Measurements from ENCODE around the gene STC2.

DNA sequence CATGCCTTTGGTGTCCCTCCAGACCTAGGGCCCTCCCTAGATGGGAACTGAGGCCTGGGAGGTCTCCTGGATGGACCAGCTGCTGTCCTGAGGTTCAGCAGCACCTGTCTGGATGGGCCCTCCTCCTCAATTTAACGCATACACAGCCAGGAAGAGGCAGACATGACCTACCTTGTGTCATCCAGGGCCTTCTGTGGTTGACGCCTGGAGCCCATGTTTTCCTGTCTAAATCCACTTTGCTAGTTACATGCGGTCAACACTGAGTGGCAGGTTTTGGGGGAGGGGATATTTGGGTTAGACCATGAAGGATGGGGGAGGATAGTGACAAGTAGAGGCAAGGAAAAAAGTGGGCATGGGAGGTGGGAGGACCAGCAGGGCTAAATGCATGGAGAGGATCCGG is 3.1 kb upstream of the STC2 start:
- TF ChIP-seq, protein P1, sequence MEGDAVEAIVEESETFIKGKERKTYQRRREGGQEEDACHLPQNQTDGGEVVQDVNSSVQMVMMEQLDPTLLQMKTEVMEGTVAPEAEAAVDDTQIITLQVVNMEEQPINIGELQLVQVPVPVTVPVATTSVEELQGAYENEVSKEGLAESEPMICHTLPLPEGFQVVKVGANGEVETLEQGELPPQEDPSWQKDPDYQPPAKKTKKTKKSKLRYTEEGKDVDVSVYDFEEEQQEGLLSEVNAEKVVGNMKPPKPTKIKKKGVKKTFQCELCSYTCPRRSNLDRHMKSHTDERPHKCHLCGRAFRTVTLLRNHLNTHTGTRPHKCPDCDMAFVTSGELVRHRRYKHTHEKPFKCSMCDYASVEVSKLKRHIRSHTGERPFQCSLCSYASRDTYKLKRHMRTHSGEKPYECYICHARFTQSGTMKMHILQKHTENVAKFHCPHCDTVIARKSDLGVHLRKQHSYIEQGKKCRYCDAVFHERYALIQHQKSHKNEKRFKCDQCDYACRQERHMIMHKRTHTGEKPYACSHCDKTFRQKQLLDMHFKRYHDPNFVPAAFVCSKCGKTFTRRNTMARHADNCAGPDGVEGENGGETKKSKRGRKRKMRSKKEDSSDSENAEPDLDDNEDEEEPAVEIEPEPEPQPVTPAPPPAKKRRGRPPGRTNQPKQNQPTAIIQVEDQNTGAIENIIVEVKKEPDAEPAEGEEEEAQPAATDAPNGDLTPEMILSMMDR (IDR thresholded peaks at IDR 0.05; ENCODE audit: low read depth, low read length, poor library complexity, severe bottlenecking), result no peak
- no peak for TF ChIP-seq EZH2phosphoT487 (IDR thresholded peaks at IDR 0.05; ENCODE audit: borderline replicate concordance, low read length)

Data from DOHH2 (cell line).